Smooth muscle cell (in vitro differentiated cells): ENCODE data around the gene FOXP1. TPM values are rescaled to one million over a fixed set of nuclear protein-coding genes. Genes with fewer than 3 reads are reported as not detected.

Experiments
- DNase-seq: peaks from one replicate; lab custom pipeline; 2025; ENCODE audit not compliant: unreplicated experiment; lab: John Stamatoyannopoulos, UW
- H2AFZ ChIP-seq: fragments of 200-600 bp; sonication (generic); 2 replicates; pipeline ENCODE4 v1.6.0; 2016; ENCODE audit warnings: antibody characterized with exemption, low read depth, mild to moderate bottlenecking
- H3F3A ChIP-seq: fragments of 200-600 bp; sonication (generic); 2 replicates; pipeline ENCODE4 v1.6.0; 2017; ENCODE audit warnings: antibody characterized with exemption, low read depth
- H3K27ac ChIP-seq: fragments of 200-600 bp; sonication (generic); 2 replicates; pipeline ENCODE4 v1.5.1; 2016; ENCODE audit warnings: low read depth, mild to moderate bottlenecking
- H3K27me3 ChIP-seq: fragments of 200-600 bp; sonication (generic); 2 replicates; pipeline ENCODE4 v1.6.1; 2016; ENCODE audit warnings: low read depth, mild to moderate bottlenecking
- H3K36me3 ChIP-seq: fragments of 200-600 bp; sonication (generic); 2 replicates; pipeline ENCODE4 v1.5.1; 2016; ENCODE audit warnings: low read depth
- H3K4me1 ChIP-seq: fragments of 200-600 bp; sonication (generic); 2 replicates; pipeline ENCODE4 v1.5.1; 2016; ENCODE audit warnings: low read depth
- H3K4me2 ChIP-seq: fragments of 200-600 bp; sonication (generic); 2 replicates; pipeline ENCODE4 v1.6.0; 2016; ENCODE audit warnings: mild to moderate bottlenecking
- H3K4me3 ChIP-seq: fragments of 200-600 bp; sonication (generic); 2 replicates; pipeline ENCODE4 v1.5.1; 2016; ENCODE audit warnings: mild to moderate bottlenecking
- H3K79me2 ChIP-seq: fragments of 200-600 bp; sonication (generic); 2 replicates; pipeline ENCODE4 v1.6.0; 2016; ENCODE audit warnings: low read depth, mild to moderate bottlenecking
- H3K9ac ChIP-seq: fragments of 200-600 bp; sonication (generic); 2 replicates; pipeline ENCODE4 v1.6.0; 2016; ENCODE audit warnings: low read depth
- H3K9me3 ChIP-seq: fragments of 200-600 bp; sonication (generic); replicated peaks from 2 replicates; pipeline ENCODE4 v1.5.1; 2016; ENCODE audit warnings: low read depth
- H4K20me1 ChIP-seq: fragments of 200-600 bp; sonication (generic); 2 replicates; pipeline ENCODE4 v1.6.0; 2016; ENCODE audit warnings: low read depth
- CTCF ChIP-seq: fragments of 200-600 bp; sonication (generic); IDR thresholded peaks from 2 replicates; pipeline ENCODE4 v1.5.1; 2017; ENCODE audit warnings: borderline replicate concordance, mild to moderate bottlenecking, antibody characterized with exemption; ENCODE audit not compliant: insufficient read depth, poor library complexity, severe bottlenecking
- WGBS: methylation state at CpG from one replicate; pipeline ENCODE4 v1.1.7; 2016; ENCODE audit warnings: low lambda C conversion rate; 5-methylcytosine and 5-hydroxymethylcytosine counted together
- polyA plus RNA-seq: library from polyadenylated mRNA; unstranded; fragments of >200 nt; fragmentation: Nextera tagmentation; extraction: Ambion mirVana; gene quantifications from 2 replicates; pipeline ENCODE4 v1.2.1, GENCODE V29; 2016
- total RNA-seq: library from RNA; depleted of rRNA; stranded (reverse); fragments of >200 nt; gene quantifications from 2 replicates; pipeline ENCODE4 v1.2.3, GENCODE V29; 2014

The FOXP1 gene
- total and polyA plus RNA-seq, 2 experiments from 2014 or later, result 40.9 to 68.0 TPM

- peak overlapping the region; percentile 93 for H3K27ac ChIP-seq
- peak overlapping the region; percentile 27 for H3K4me2 ChIP-seq
These were observed 481.9 kb downstream of the FOXP1 start for GRCh38 chr3:71101626-71102025.

GRCh38 chr3:71101014-71101413 lies 482.5 kb downstream of the FOXP1 start:
- no peak for TF ChIP-seq CTCF
- H2AFZ ChIP-seq, result no peak overlapping the region
- no peak overlapping the region for H3K4me3 ChIP-seq
- H3K79me2 ChIP-seq, result peaks cover 6% of the 10 kb centered on the region
- H3K27me3 ChIP-seq, result no peaks in the 10 kb centered on the region
- peaks cover 24% of the 10 kb centered on the region for H3K4me1 ChIP-seq
- 32% methylated on average over 3 of the region's 3 CpGs for WGBS
- H3K36me3 ChIP-seq, result no peaks in the 10 kb centered on the region
- H3K27ac ChIP-seq, result peak overlapping the region; percentile 93
- no peaks in the 10 kb centered on the region for H3K9me3 ChIP-seq
- DNase-seq, result no peak
- peak overlapping the region; percentile 36 for H3K4me2 ChIP-seq
- H3F3A ChIP-seq, result peaks cover 10% of the 10 kb centered on the region
- H4K20me1 ChIP-seq, result peaks cover 10% of the 10 kb centered on the region
- peak overlapping the region; percentile 88 for H3K9ac ChIP-seq

More at GRCh38 chr3:71101626-71102025, 481.9 kb downstream of the FOXP1 start:
- no peaks in the 10 kb centered on the region for H3K9me3 ChIP-seq
- H2AFZ ChIP-seq, result no peak overlapping the region
- 76% methylated on average over 5 of the region's 5 CpGs for WGBS
- H3K9ac ChIP-seq, result peak overlapping the region; percentile 88
- DNase-seq, result no peak
- peaks cover 6% of the 10 kb centered on the region for H3K79me2 ChIP-seq
- H3K4me1 ChIP-seq, result peaks cover 24% of the 10 kb centered on the region
- H4K20me1 ChIP-seq, result peaks cover 10% of the 10 kb centered on the region
- TF ChIP-seq CTCF, result no peak
- no peaks in the 10 kb centered on the region for H3K36me3 ChIP-seq
- peaks cover 10% of the 10 kb centered on the region for H3F3A ChIP-seq
- H3K27me3 ChIP-seq, result no peaks in the 10 kb centered on the region
- H3K4me3 ChIP-seq, result no peak overlapping the region

- DNase-seq, result no peak
- Histone ChIP-seq H3K27me3 (no peaks in the 10 kb centered on the region), H4K20me1 (peaks cover 10% of the 10 kb centered on the region), H3K9ac (peak overlapping the region; percentile 57), H3K4me3 (no peak overlapping the region), H3K79me2 (peaks cover 6% of the 10 kb centered on the region), H3K36me3 (no peaks in the 10 kb centered on the region), H3K4me1 (peaks cover 24% of the 10 kb centered on the region), H2AFZ (no peak overlapping the region), H3K4me2 (peak overlapping the region; percentile 36), H3K27ac (peak overlapping the region; percentile 93), H3F3A (peaks cover 10% of the 10 kb centered on the region), H3K9me3 (no peaks in the 10 kb centered on the region)
- TF ChIP-seq CTCF, result no peak
- 73% methylated on average over 6 of the region's 6 CpGs for WGBS
These were observed 483.4 kb downstream of the FOXP1 start for GRCh38 chr3:71099997-71100719.

- Histone ChIP-seq H3K27me3 (no peaks in the 10 kb centered on the region), H3K9me3 (no peaks in the 10 kb centered on the region), H2AFZ (no peak overlapping the region), H3K36me3 (no peaks in the 10 kb centered on the region), H3K4me3 (no peak overlapping the region), H3K4me1 (peaks cover 21% of the 10 kb centered on the region), H3K79me2 (peaks cover 9% of the 10 kb centered on the region), H3F3A (peaks cover 5% of the 10 kb centered on the region), H3K9ac (no peak overlapping the region), H3K27ac (no peak overlapping the region), H3K4me2 (no peak overlapping the region), H4K20me1 (peaks cover 10% of the 10 kb centered on the region)
- no peak for DNase-seq
- WGBS, result 82% methylated on average over 5 of the region's 5 CpGs
- no peak for TF ChIP-seq CTCF
These were observed 486.0 kb downstream of the FOXP1 start for GRCh38 chr3:71097557-71097956.
